ENCODE data around the gene HNRNPD. TPM values are rescaled to one million over a fixed set of nuclear protein-coding genes. Genes with fewer than 3 reads are reported as not detected.

Gene HNRNPD
- total and polyA plus RNA-seq, 2 of the 8 experiments (the other 6 are each of a cell fraction or from before 2014, with no cell fraction given) = 118 to 646 TPM

DNA sequence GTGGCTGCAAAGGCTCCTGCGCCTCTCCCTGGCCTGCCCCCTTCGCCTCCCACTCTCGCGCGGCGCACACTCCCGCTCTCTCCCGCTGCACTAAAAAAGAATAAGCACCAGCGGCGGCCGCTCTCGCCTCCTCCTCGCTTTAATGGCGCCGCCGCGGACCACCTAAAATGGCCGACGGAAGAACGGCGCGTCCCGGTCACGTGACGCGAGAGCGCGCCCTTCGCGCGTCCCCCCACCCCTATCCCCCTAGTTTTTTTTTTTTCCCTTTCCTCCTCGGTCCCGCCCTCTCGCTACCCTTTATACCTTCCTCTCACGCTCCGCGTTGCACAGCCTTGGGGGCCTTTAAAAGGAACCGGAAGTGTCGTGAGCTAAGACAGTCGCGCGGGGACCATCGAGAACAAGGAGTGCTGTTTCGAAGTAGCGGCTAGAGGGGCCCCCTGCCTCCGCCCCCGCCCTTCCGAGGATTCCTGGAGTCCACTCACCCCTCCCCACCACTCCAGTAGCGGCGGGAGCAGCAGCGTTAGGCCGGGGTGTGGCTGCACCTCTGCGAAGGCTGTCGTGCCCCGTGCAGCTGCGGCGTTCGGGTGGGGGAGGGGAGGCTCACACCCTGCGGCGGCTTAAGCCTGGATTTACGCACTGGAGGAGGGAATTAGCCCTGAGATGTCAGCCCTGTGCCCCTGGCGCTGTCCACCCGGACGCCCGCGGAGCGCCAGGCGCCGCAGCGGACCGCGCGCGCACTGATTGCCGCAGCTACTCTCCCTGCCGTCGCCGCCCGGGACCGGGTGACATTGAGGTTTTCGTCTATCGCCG, at the start of gene HNRNPD (continued):
- TF ChIP-seq RFX5 (IDR thresholded peaks at IDR 0.05; ENCODE audit: borderline replicate concordance, low read depth, low read length) (no peak), SAP30 (IDR thresholded peaks at IDR 0.05; ENCODE audit: insufficient read depth, insufficient replicate concordance, low read length) (peak; percentile 36), CTBP2 (IDR thresholded peaks at IDR 0.05; ENCODE audit: borderline replicate concordance, insufficient read depth, insufficient read length, low read length) (peak; percentile 82), TEAD4 (IDR thresholded peaks at IDR 0.05; ENCODE audit: low read depth, low read length) (peak; percentile 81), BACH1 (IDR thresholded peaks at IDR 0.05; ENCODE audit: low read length) (peak; percentile 43), SP2 (IDR thresholded peaks at IDR 0.05; ENCODE audit: low read length) (peak; percentile 80), CREB1 (IDR thresholded peaks at IDR 0.05) (peak; percentile 61), SUZ12 (IDR thresholded peaks at IDR 0.05; ENCODE audit: low read length) (no peak), ZNF274 (IDR thresholded peaks at IDR 0.05; ENCODE audit: borderline replicate concordance, extremely low read depth, low read length) (no peak), NRF1 (IDR thresholded peaks at IDR 0.05; ENCODE audit: low read depth, low read length) (no peak; the same call in 1 of the 2 replicates), KDM5A (IDR thresholded peaks at IDR 0.05; ENCODE audit: low read length) (no peak; the same call in 1 of the 2 replicates), SP1 (IDR thresholded peaks at IDR 0.05; ENCODE audit: low read depth, low read length) (peak; percentile 30; the same call in 1 of the 2 replicates), HDAC6 (IDR thresholded peaks at IDR 0.05; ENCODE audit: low read depth, low read length) (no peak), JUN (IDR thresholded peaks at IDR 0.05; ENCODE audit: low read depth, low read length) (no peak), TAF7 (optimal IDR thresholded peaks at IDR 0.05; ENCODE audit: borderline replicate concordance, low read depth, low read length) (peak; percentile 67), TBP (IDR thresholded peaks at IDR 0.05; ENCODE audit: low read depth, low read length) (peak; percentile 90), CHD2 (IDR thresholded peaks at IDR 0.05; ENCODE audit: low read length) (0 out of 2 replicates have a peak, but pooled peaks have one; percentile 16), CBX5 (IDR thresholded peaks at IDR 0.05; ENCODE audit: low read depth, low read length) (no peak), RXRA (IDR thresholded peaks at IDR 0.05; ENCODE audit: insufficient read depth, low read depth, low read length) (no peak), CBX8 (IDR thresholded peaks at IDR 0.05; ENCODE audit: borderline replicate concordance, low read depth, low read length) (no peak), EP300 (IDR thresholded peaks at IDR 0.05; ENCODE audit: borderline replicate concordance in 1 of 2, low read depth in 2 of 2, low read length in 2 of 2) (peak in 1 of 2 experiments; percentile 70; a peak in 1 of 3 replicates), FOSL1 (IDR thresholded peaks at IDR 0.05; ENCODE audit: insufficient read depth, low read depth, low read length) (no peak), SIX5 (IDR thresholded peaks at IDR 0.05; ENCODE audit: low read depth, low read length) (no peak)
- TF ChIP-seq, protein P1, sequence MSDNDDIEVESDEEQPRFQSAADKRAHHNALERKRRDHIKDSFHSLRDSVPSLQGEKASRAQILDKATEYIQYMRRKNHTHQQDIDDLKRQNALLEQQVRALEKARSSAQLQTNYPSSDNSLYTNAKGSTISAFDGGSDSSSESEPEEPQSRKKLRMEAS (IDR thresholded peaks at IDR 0.05) = peak; percentile 81

All from H1 (cell line).